DMS53 treated with DMSO at 0.1 percent for 48 hours (cell line): ENCODE data around the gene C17orf67.
A peak's percentile ranks its signal among the peaks of the same experiment; 100 is the strongest.

Experiments
- DNase-seq: peaks from one replicate; lab custom pipeline; 2025; ENCODE audit not compliant: unreplicated experiment; lab: John Stamatoyannopoulos, UW

Gene C17orf67

GRCh38 chr17:56809106-56809819 lies 24.5 kb downstream of the C17orf67 start:
- no peak for DNase-seq

- DNase-seq: no peak
These were observed 25.2 kb downstream of the C17orf67 start for GRCh38 chr17:56808503-56808902.

DNA sequence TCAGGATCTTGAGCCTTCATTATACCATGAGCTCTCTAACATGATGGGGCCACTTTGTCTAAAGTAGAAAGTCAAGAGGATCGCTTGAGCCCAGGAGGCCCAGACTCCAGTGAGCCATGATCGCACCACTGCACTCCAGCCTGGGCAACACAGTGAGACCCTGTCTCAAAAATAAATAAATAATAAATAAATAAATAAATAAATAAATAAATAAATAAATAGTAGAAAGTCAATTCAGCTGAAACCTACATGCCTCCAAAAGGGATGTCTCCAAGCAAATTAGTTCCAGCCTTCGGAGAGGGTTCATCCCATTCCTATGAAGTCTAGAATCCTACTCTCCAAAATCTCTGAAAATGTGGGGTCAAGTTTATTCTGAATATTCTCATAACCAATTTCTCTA lies 26.0 kb downstream of the C17orf67 start:
- no peak for DNase-seq

DNA sequence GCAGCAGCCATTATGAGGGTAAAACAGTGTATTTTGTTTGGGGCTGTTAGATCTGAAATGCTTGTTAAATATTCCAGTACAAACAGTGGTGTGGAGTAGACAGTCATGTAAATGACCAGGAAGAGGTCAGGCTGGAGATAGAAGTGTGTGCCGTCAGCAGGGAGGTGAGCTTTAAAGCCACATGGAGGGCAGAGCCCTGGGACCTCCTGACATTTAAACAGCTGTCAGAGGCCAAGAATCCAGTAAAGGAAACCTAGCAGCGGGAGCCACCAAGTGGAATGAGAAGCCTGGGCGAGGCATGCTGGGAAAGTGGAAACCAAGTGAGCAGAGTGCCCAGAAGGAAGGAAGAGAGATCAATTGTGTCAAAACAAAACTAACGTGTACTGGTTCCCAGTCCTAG lies 26.8 kb downstream of the C17orf67 start:
- no peak for DNase-seq

DNA sequence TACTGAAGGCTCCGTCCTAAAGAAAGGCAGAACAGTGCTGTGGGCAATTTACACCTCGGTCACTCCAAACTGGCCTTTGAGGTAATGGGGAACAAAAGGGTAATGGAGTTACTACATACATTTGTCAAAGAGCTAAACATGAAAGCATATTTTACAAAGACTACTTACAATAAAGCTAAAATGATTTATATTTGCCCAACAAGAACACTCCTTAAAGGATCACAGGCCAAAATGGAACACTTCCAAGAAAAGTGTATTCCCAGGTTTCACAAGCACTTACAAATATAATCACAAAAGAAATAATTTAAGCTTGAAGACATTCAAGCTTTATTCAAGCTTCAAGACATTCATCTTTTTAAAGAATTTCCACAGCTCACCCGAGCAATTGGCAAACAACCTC lies 29.3 kb downstream of the C17orf67 start:
- no peak for DNase-seq

DNA sequence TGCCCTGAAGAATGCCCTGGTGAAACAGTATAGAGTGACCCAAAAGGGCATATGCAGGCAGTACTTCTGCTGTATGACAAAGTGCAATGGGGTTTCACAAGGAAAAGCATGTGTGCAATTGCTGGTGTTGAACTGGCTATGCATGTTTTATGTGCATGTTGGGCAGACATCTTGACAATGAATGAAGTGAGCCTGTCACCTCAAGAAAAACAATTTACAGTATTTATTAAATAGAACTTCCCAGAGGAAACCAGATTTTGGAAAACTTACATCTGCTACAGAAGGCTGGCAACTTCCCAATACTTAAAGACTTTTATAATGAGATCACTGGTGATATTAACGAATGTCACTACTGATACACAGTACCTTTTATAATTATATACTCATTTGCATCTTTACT lies 30.6 kb downstream of the C17orf67 start:
- DNase-seq: no peak

DNA sequence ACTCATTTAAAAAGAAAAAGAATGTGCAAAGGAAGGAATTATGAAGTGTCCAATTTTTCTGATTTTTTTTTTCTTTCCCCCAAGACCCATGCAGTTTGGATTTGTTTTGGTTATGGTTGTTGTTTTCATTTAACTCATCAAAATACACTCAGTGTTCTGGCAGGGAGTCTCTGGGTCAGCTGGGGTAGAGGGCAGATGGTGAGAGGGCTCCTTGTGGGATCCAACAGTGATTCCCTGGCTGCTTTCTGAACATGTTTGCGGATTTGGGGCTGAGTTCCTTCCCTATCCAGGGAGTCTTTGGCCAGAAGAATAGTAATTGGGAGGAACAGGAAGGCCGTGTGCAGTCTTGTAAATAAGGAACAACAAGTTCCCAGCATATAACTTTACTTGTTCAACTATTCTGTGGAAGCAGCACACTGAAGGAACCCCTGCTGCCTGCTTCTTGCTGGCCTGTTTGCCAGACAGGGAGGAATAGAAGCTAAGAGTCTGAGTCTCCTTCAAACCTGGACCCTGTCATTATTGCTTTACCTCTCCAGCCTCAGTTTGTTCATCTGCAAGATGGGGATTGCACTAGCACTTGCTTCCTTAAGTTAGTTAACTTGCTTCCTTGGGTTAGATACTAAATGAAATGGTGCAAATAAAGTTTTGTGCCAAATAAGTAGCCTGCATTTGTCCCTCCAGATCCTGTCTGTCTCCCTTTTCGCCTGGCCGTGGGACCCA lies 32.1 kb downstream of the C17orf67 start:
- no peak for DNase-seq

DNA sequence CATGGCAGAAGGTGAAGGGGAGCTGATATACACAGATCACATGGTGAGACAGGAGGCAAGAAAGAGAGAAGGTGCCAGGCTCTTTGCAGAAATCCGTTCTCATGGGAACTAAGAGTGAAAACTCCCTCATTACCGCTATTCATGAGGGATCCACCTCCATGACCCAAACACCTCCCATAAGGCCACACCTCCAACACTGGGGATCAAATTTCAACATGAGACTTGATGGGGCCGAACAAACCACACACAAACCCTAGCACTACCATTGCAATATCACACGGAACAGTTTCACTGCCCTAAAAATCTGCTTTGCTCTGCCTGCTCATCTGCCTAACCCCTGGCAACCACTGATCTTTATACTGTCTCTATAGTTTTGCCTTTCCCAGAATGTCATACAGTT lies 34.8 kb downstream of the C17orf67 start:
- DNase-seq: no peak

DNA sequence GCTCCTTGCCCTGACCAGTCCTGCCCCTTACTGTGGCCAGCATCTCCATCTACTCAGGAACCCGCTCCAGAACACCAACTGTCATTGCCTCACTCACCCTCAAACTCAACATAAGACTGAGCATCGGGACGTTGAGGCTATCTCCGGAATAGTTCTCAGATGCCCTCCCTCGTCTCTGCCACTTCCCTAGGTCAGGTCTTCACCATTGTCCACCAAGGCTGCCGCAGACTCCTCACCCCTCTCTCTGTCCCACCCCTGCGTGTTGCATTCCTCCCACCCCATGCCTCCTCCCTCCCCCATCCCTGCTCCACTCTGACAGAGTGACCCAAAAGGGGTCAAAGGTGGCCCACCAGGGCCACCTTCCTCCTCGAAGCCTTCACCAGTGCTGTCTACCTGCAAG lies 37.2 kb downstream of the C17orf67 start:
- no peak for DNase-seq

DNA sequence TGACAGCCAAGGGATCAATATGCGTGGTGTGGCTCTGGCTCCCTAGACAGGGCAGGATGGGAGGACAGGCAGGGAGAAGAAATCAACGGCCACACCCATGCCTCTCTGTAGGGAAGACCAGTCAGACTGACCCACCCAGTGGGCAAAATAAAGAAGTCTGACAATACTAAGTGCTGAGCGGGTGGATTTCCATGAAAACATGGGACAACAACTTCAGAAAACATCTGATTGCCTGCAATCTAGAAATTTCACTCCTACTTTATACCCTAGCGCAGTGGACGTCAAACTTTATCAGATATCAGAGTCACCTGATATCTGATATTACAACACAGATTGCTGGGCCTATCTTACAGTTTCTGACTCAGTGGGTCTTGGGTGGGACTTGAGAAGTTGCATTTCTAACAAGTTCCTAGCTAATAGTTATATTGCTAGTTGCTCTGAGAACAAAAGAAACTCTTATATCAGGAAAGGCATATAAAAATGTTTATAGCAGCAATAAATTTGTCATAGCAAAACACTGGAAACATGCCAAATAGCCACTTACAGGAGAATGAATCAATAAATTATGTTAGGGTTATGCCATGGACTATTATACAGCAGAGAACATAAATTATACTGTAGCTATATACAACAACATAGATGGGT lies 38.4 kb downstream of the C17orf67 start:
- no peak for DNase-seq

DNA sequence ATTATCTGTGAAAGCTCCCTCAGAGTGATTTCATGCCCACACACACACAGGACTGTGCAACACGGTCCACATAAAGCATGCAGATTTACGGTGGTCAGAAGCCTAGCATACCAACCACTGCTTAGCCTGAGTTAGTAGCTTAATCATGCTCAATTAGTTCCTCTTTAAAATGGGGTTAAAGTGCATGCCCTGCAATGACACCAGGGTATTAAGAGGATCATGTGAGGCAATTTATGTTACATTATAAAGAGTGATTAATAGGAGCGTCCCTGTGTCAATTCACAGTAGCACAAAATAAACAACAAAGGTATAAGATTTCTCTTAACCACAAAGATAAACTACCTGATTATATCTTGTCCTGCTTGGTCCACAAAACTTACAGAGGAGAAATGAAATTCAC lies 39.8 kb downstream of the C17orf67 start:
- DNase-seq: no peak

- no peak for DNase-seq
These were observed 40.2 kb downstream of the C17orf67 start for GRCh38 chr17:56793531-56793930.

- DNase-seq: no peak
These were observed 41.5 kb downstream of the C17orf67 start for GRCh38 chr17:56792267-56792666.

DNA sequence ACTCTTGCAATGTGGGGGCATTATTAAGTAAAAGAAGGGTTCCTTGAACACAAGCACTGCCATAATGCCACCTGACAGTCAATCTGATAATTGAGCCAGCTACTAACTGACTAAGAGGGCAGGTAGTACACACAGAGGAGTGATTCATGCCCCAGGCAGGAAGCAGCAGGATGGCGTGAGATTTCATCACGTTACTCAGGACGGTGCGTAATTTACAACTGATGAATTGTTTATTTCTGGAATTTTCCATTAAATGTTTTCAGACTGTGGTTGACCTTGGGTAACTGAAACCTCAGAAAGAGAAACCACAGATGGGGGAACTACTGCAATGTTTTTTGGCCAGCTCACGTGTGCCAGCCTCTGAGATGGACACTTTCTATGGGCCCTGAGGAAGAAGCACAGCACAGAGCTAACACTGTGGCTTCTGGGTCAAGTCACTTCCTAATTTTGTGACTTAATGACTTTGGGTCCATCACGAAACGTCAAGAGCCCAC lies 46.7 kb downstream of the C17orf67 start:
- no peak for DNase-seq

- no peak for DNase-seq
These were observed 47.6 kb downstream of the C17orf67 start for GRCh38 chr17:56785997-56786680.

DNA sequence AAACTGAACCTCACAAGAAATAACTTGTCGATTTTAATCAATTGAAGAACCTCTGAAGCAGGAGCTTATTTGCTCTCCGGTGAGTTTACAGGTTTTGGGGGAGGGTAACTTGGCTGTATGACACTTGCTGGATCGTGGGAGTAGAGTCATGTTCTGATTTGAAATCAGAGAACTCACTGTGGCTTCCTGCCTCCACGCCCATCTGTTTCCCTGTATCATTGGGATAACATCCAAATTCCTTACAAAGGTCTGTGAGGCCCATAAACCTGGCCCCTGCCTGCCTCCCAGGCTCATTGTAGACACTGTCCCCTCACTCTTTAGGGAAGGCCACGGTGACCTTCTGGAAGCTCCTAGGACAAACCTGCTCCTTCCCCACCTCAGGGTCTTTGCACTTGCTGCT lies 48.3 kb downstream of the C17orf67 start:
- no peak for DNase-seq

DNA sequence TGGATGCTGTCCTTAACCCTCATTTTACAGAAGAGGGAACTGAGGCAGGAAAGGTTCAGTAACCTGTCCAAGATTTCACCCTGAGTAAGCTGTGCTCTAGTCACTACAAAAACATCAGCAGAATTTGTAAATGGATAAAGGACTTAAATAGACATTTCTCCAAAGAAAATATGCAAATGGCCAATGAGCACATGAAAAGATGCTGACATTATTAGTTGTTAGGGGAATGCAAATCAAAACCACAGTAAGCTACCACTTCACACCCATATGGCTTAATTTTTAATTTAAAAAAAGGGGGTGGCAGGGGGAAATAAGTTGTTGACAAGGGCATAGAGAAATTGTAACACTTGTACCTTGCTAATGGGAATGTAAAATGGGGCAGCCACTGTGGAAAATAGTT lies 51.4 kb downstream of the C17orf67 start:
- DNase-seq: no peak

GRCh38 chr17:56781906-56782305 lies 51.8 kb downstream of the C17orf67 start:
- no peak for DNase-seq

GRCh38 chr17:56779898-56780777 lies 53.6 kb downstream of the C17orf67 start:
- peak; percentile 39 for DNase-seq

DNA sequence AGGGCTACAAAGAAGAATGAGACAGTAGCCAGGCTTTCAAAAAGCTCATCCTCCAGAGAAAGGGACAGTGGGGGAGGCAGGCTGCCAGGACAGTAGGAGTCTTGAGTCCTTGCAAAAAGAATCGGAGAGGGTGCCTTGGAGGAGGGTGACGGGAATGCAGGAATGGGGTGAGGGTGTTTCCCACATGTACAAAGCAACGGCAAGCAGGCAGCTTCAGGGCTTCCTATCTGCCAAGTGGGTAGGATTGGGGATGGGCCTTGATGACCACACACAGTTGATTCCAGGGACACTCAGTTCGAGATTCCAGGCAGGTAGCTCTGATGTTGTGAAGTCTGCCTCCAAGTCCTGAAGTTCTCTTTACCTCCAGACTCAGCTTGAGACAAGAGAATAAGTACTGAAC lies 54.4 kb downstream of the C17orf67 start:
- no peak for DNase-seq

DNA sequence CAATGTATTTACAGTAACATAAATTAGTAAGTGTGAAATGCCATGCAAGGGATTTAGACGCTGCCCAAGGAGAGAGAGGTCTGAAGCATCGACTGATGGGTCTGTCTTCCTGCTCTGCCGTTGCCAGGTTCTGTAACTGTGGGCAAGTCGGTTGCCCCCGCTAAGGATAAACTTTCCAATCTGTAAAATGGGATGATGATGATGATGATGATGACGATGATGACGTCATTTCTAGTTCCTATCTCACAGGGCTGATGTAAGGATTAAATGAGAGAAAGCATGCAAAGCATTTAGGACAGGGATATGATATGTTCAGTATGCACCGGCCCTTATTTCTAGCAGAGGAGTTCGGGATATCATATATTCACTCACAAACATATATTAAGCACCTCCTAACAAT lies 54.8 kb downstream of the C17orf67 start:
- no peak for DNase-seq
